BLaER1 (cell line): ENCODE measurements around the gene MRPL9.
"Not testable (repeated sequence)": the region's sequence is repeated elsewhere in the genome, so short reads cannot be mapped to it uniquely, and the experiment has no call there.

ENCODE experiments used
- H3K27ac ChIP-seq: shearing (Covaris generic); formaldehyde crosslinking; 2 replicates; pipeline ENCODE4 v1.8.1; 2022
- H3K27me3 ChIP-seq: shearing (Covaris generic); formaldehyde crosslinking; 2 replicates; pipeline ENCODE4 v1.8.1; 2022
- H3K36me3 ChIP-seq: shearing (Covaris generic); formaldehyde crosslinking; 2 replicates; pipeline ENCODE4 v1.8.1; 2022
- H3K4me1 ChIP-seq: shearing (Covaris generic); formaldehyde crosslinking; 2 replicates; pipeline ENCODE4 v1.8.1; 2022
- H3K4me2 ChIP-seq: shearing (Covaris generic); formaldehyde crosslinking; 2 replicates; pipeline ENCODE4 v1.8.1; 2022
- H3K4me3 ChIP-seq: shearing (Covaris generic); formaldehyde crosslinking; 2 replicates; pipeline ENCODE4 v1.8.1; 2022
- H3K9ac ChIP-seq: shearing (Covaris generic); formaldehyde crosslinking; 2 replicates; pipeline ENCODE4 v1.8.1; 2022
- H3K9me3 ChIP-seq: shearing (Covaris generic); formaldehyde crosslinking; 2 replicates; pipeline ENCODE4 v1.8.1; 2022
- H4K20me1 ChIP-seq: shearing (Covaris generic); formaldehyde crosslinking; 2 replicates; pipeline ENCODE4 v1.8.1; 2022
- Cebpa-rat ChIP-seq: shearing (Covaris generic); IDR thresholded peaks from 2 replicates; pipeline ENCODE4 v1.8.1; 2022

The MRPL9 gene

DNA sequence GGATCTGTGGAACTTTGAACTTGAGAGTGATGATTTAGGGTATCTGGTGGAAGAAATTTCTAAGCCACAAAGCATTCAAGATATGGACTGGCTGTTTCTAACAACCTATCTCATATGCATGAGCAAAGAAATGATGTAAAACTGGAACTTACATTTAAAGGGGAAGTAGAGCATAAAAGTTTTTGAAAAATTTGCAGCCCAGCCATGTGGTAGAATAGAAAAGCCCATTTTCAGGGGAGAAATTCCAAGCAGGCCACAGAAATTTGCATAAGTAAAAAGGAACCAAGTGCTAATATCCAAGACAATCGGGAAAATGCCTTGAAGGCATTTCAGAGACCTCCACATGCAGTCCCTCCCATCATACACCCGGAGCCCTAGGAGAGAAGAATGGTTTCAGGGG, 26.3 kb downstream of the MRPL9 start:
- no peaks in the 10 kb centered on the region for H4K20me1 ChIP-seq
- H3K36me3 ChIP-seq = no peaks in the 10 kb centered on the region
- no peak overlapping the region for H3K27ac ChIP-seq
- no peak for TF ChIP-seq Cebpa-rat
- no peak overlapping the region for H3K4me2 ChIP-seq
- H3K4me3 ChIP-seq = no peak overlapping the region
- no peaks in the 10 kb centered on the region for H3K27me3 ChIP-seq
- no peak overlapping the region for H3K9ac ChIP-seq
- H3K4me1 ChIP-seq = no peaks in the 10 kb centered on the region
- H3K9me3 ChIP-seq = peaks cover 21% of the 10 kb centered on the region

GRCh38 chr1:151733995-151734394, 29.3 kb downstream of the MRPL9 start:
- H4K20me1 ChIP-seq, H3K27ac ChIP-seq, H3K4me3 ChIP-seq, H3K27me3 ChIP-seq, H3K36me3 ChIP-seq, H3K9ac ChIP-seq, H3K4me2 ChIP-seq, H3K4me1 ChIP-seq: not testable (repeated sequence)
- H3K9me3 ChIP-seq = peaks cover 21% of the 10 kb centered on the region

DNA sequence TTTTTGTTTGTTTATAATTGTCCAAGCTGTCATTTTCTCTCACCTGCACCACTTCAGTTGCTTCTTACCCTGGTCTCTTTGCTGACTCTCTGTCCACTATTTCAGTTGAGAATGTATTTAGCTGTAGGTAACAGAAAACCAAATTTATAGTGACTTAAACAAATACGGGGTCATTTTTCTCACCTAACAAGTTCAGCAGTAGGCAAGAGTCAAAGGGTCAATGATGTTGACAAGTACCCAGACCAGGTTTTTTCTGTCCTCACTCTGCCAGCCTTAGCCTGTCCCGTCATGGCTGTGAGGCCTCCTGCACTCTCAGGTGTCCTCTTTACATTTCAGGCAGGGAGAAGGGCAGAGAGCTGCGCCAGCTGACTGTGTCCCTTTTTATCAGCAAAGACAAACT, 30.2 kb downstream of the MRPL9 start:
- H3K27ac ChIP-seq = no peak overlapping the region

GRCh38 chr1:151729966-151730291, 33.4 kb downstream of the MRPL9 start:
- Histone ChIP-seq H4K20me1 (no peaks in the 10 kb centered on the region), H3K27me3 (no peaks in the 10 kb centered on the region), H3K4me1 (no peaks in the 10 kb centered on the region), H3K27ac (no peak overlapping the region), H3K9me3 (no peaks in the 10 kb centered on the region), H3K4me3 (no peak overlapping the region), H3K36me3 (no peaks in the 10 kb centered on the region), H3K9ac (no peak overlapping the region), H3K4me2 (no peak overlapping the region)
- TF ChIP-seq Cebpa-rat = no peak

More for the DNA sequence above, 30.2 kb downstream of the MRPL9 start:
- Histone ChIP-seq H3K27me3 (no peaks in the 10 kb centered on the region), H3K4me1 (no peaks in the 10 kb centered on the region), H3K9ac (no peak overlapping the region), H3K4me3 (no peak overlapping the region), H4K20me1 (no peaks in the 10 kb centered on the region), H3K4me2 (no peak overlapping the region), H3K9me3 (peaks cover 16% of the 10 kb centered on the region), H3K36me3 (no peaks in the 10 kb centered on the region)
- no peak for TF ChIP-seq Cebpa-rat

- no peak overlapping the region for H3K9ac ChIP-seq
- H3K9me3 ChIP-seq = no peaks in the 10 kb centered on the region
- H3K27me3 ChIP-seq = no peaks in the 10 kb centered on the region
- H3K4me1 ChIP-seq = no peaks in the 10 kb centered on the region
- no peak overlapping the region for H3K4me3 ChIP-seq
- H3K4me2 ChIP-seq = no peak overlapping the region
- no peaks in the 10 kb centered on the region for H4K20me1 ChIP-seq
- no peak for TF ChIP-seq Cebpa-rat
- H3K27ac ChIP-seq = no peak overlapping the region
- no peaks in the 10 kb centered on the region for H3K36me3 ChIP-seq
Observed at GRCh38 chr1:151729157-151729965, 33.9 kb downstream of the MRPL9 start.

- Histone ChIP-seq H3K4me1 (no peaks in the 10 kb centered on the region), H3K27ac (no peak overlapping the region), H3K9me3 (no peaks in the 10 kb centered on the region), H3K9ac (no peak overlapping the region), H3K4me3 (no peak overlapping the region), H3K27me3 (no peaks in the 10 kb centered on the region), H4K20me1 (no peaks in the 10 kb centered on the region), H3K4me2 (no peak overlapping the region), H3K36me3 (no peaks in the 10 kb centered on the region)
- no peak for TF ChIP-seq Cebpa-rat
Observed at GRCh38 chr1:151728151-151729054, 34.9 kb downstream of the MRPL9 start.

GRCh38 chr1:151723726-151724370, 39.4 kb downstream of the MRPL9 start:
- no peak overlapping the region for H3K4me3 ChIP-seq
- no peaks in the 10 kb centered on the region for H3K36me3 ChIP-seq
- no peak overlapping the region for H3K27ac ChIP-seq
- TF ChIP-seq Cebpa-rat = no peak
- no peak overlapping the region for H3K9ac ChIP-seq
- H4K20me1 ChIP-seq = no peaks in the 10 kb centered on the region
- peaks cover 20% of the 10 kb centered on the region for H3K4me1 ChIP-seq
- no peak overlapping the region for H3K4me2 ChIP-seq
- H3K27me3 ChIP-seq = peaks cover 35% of the 10 kb centered on the region
- no peaks in the 10 kb centered on the region for H3K9me3 ChIP-seq

DNA sequence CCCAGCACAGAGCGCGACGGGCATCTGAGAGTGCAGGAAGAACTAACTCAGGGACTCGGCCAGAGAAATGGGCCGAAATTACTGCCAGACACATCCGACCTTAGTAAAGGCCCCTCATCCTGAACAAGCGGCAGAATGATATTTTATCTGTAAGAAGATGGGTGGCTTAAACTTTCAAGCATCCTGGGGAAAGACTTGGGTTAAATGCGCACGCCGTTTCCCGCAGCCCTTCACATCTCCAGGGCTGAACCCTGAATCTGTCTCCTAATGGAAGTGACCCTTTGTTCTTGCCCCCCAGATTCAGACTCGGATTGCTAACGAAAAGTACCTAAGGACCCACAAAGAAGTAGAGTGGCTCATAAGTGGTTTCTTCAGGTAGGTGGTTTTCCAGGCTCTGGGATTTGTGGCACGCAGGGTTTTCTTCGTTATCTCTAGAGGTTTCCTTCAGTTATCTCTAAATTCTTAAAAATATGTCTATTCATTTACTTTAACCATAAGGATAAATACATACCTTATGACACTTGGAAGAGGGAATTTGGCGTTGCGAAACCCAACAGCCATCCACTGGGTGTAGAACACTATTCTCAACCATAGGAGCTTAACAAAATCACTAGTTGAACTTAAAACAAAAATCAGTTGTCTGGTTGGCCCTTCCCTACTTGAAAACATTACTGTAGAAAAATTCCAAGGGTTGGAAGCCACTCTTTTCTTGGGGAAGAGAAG, 41.3 kb downstream of the MRPL9 start:
- peak overlapping the region; percentile 56 for H3K4me3 ChIP-seq
- no peaks in the 10 kb centered on the region for H3K36me3 ChIP-seq
- H3K9ac ChIP-seq = no peak overlapping the region
- no peak overlapping the region for H3K27ac ChIP-seq
- peaks cover 33% of the 10 kb centered on the region for H3K4me1 ChIP-seq
- H3K9me3 ChIP-seq = no peaks in the 10 kb centered on the region
- no peak for TF ChIP-seq Cebpa-rat
- H3K4me2 ChIP-seq = peak overlapping the region; percentile 93
- no peaks in the 10 kb centered on the region for H4K20me1 ChIP-seq
- peaks cover 54% of the 10 kb centered on the region for H3K27me3 ChIP-seq

DNA sequence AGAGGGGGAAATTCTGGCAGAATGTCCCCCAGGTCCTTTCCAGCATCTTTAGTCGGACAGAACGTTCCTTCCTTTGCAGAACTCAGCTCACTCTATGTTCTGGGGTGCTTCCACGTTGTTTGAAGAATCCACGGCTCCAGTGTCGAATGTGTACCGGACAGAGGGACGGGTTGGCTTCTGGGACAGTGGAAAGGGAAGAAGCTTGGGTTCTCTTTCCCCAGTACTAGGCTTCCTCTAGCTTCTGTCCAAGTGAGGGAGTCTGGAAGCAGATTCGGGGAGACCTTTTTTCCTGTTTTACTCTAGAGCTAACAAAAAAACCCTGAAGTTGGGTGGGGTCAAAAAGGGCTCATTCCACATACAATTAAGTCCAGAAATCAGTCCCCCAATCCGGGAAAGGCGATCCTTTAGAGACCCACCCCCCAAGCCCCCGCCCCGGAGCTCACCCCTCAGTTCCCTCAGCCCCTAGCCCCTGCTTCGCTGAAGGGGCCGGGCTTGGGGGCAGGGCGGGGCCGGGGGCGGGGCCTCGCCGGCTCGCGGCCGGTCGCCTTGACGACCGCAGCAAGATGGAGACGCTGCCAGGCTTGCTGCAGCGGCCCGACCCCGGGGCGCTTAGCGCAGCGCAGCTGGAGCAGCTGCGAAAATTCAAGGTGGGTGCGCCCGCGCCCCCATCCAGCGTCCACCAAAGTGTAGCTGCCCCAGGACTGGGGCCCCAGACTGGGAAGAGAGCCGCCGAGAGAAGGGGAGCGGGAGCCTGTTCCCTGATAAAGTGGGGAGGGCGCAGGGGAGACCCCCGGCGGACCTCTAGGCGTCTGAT, 42.1 kb downstream of the MRPL9 start, which contains the start of gene RIIAD1:
RIIAD1 (plus strand) TSS at position 549 of the 814 bp plus-strand sequence; CDS start at position 564, 15 bp downstream.
- no peak for TF ChIP-seq Cebpa-rat
- Histone ChIP-seq H3K9me3 (no peaks in the 10 kb centered on the region), H3K27me3 (peaks cover 60% of the 10 kb centered on the region), H3K36me3 (no peaks in the 10 kb centered on the region), H3K9ac (no peak within 1 kb of the TSS), H3K4me1 (peaks cover 36% of the 10 kb centered on the region), H3K27ac (no peak within 1 kb of the TSS), H4K20me1 (no peaks in the 10 kb centered on the region), H3K4me2 (peak within 1 kb of the TSS; percentile 93), H3K4me3 (peak within 1 kb of the TSS; percentile 56)
